GM12875 (cell line): ENCODE measurements around the gene TMEM269.

Experiments used
- H3K4me3 ChIP-seq: one replicate; pipeline ENCODE4 v1.5.1; 2011; ENCODE audit warnings: low read depth, low read length, control low read depth
- CTCF ChIP-seq: IDR thresholded peaks from 2 replicates; pipeline ENCODE4 v1.5.1; 2011; ENCODE audit warnings: low read depth, mild to moderate bottlenecking, control low read depth, inconsistent platforms, low read length, moderate library complexity, borderline replicate concordance; ENCODE audit not compliant: insufficient read depth

TMEM269 gene

GRCh38 chr1:42757892-42758275 lies 26.9 kb upstream of the TMEM269 start:
- TF ChIP-seq CTCF: no peak
- no peak overlapping the region for H3K4me3 ChIP-seq

- TF ChIP-seq CTCF: no peak
- H3K4me3 ChIP-seq: no peak overlapping the region
Measured at GRCh38 chr1:42758641-42759040, 26.1 kb upstream of the TMEM269 start.

GRCh38 chr1:42759114-42759513 lies 25.7 kb upstream of the TMEM269 start:
- no peak for TF ChIP-seq CTCF
- no peak overlapping the region for H3K4me3 ChIP-seq

- no peak for TF ChIP-seq CTCF
- no peak overlapping the region for H3K4me3 ChIP-seq
Measured at GRCh38 chr1:42761567-42761966, 23.2 kb upstream of the TMEM269 start.

- no peak for TF ChIP-seq CTCF
Measured at GRCh38 chr1:42762269-42762668, 22.5 kb upstream of the TMEM269 start.

GRCh38 chr1:42765269-42765668 lies 19.5 kb upstream of the TMEM269 start:
- peak overlapping the region; percentile 87 for H3K4me3 ChIP-seq
- TF ChIP-seq CTCF: no peak

More at GRCh38 chr1:42762269-42762668, 22.5 kb upstream of the TMEM269 start:
- no peak overlapping the region for H3K4me3 ChIP-seq

- peak; percentile 64 for TF ChIP-seq CTCF
- peak overlapping the region; percentile 87 for H3K4me3 ChIP-seq
Measured at GRCh38 chr1:42765832-42766740, 18.7 kb upstream of the TMEM269 start.
